ENCODE data around the gene SERPINA12. TPM values are rescaled to one million over a fixed set of nuclear protein-coding genes. Genes with fewer than 3 reads are reported as not detected.

SERPINA12 gene
- total RNA-seq, 1 experiment from 2014 or later = not detected

DNA sequence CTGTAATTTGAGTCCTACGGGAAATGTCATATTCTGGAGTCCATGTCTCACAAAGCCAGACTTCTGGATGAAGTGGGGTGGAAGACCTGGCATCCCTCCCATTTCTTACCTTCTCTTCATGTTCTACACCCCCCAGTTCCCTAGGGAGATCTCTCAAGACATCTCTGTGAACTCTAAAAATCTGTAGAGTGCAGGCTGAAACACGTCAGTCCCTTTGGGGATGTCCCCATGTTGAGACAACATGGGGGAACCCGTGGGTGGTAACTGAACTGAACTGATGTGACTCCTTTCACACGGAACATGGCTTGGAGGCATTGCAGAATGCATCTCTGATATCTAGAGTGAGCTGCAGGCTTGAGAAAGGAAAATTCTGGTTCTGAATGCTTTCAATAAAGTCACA lies 15.2 kb downstream of the SERPINA12 start:
- ATAC-seq (no peak), DNase-seq (ENCODE audit: low read depth, low spot score) (no peak)
- no peaks in the 10 kb centered on the region for H3K79me2 ChIP-seq (ENCODE audit: insufficient read depth, low read length)
- H3K36me3 ChIP-seq (ENCODE audit: control insufficient read depth in 1 of 2, insufficient read depth in 2 of 2, low read length in 2 of 2) = no peaks in the 10 kb centered on the region
- intact Hi-C loops (cut with micrococcal nuclease) = no loop called here
- H3K9me3 ChIP-seq (ENCODE audit: control insufficient read depth in 1 of 2, insufficient read depth in 1 of 2, low read depth in 1 of 2, low read length in 2 of 2) = no peaks in the 10 kb centered on the region
- CTCF ChIA-PET = interaction anchor here (1.3 to 1.7 kb wide), 2 partner anchors 8 to 55 kb away, joined by 3 to 4 read pairs; no protein-coding TSS in a partner anchor
- H2AFZ ChIP-seq (ENCODE audit: low read depth, low read length, poor library complexity, severe bottlenecking) = no peak overlapping the region
- POLR2A ChIA-PET = no interaction called here
- no peaks in the 10 kb centered on the region for H3K9me2 ChIP-seq (ENCODE audit: insufficient read depth)
- TF ChIP-seq CTCF (IDR thresholded peaks at IDR 0.05 in 2 of 3, conservative IDR thresholded peaks at IDR 0.05 in 1 of 3; ENCODE audit: borderline replicate concordance in 1 of 3, insufficient read depth in 1 of 3, low read depth in 2 of 3, low read length in 2 of 3) = no peak
- TF ChIP-seq SIN3A (IDR thresholded peaks at IDR 0.05; ENCODE audit: low read depth) = no peak
- no peak for TF ChIP-seq YY1 (IDR thresholded peaks at IDR 0.05; ENCODE audit: extremely low read depth, insufficient replicate concordance, low read depth, low read length)
- TF ChIP-seq MAX (IDR thresholded peaks at IDR 0.05) = no peak
- no peak for TF ChIP-seq ZNF274 (IDR thresholded peaks at IDR 0.05; ENCODE audit: low read depth, low read length)
- TF ChIP-seq SP1 (IDR thresholded peaks at IDR 0.05; ENCODE audit: low read depth) = no peak
- no peak for TF ChIP-seq RAD21 (IDR thresholded peaks at IDR 0.05; ENCODE audit: low read depth)
- TF ChIP-seq EGR1 (IDR thresholded peaks at IDR 0.05; ENCODE audit: low read depth) = no peak
- no peak for TF ChIP-seq CBX3 (IDR thresholded peaks at IDR 0.05; ENCODE audit: low read depth)
- no peak for TF ChIP-seq ZBTB33 (IDR thresholded peaks at IDR 0.05; ENCODE audit: extremely low read depth, insufficient replicate concordance, low read length)
- TF ChIP-seq POLR2A (IDR thresholded peaks at IDR 0.05; ENCODE audit: borderline replicate concordance, extremely low read depth, insufficient read depth, insufficient read length) = no peak
- TF ChIP-seq, protein P1, sequence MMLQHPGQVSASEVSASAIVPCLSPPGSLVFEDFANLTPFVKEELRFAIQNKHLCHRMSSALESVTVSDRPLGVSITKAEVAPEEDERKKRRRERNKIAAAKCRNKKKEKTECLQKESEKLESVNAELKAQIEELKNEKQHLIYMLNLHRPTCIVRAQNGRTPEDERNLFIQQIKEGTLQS (IDR thresholded peaks at IDR 0.05) = no peak
- no peak for TF ChIP-seq TCF7L2 (IDR thresholded peaks at IDR 0.05; ENCODE audit: borderline replicate concordance, extremely low read depth, insufficient read depth, insufficient read length)
- TF ChIP-seq SRF (IDR thresholded peaks at IDR 0.05; ENCODE audit: low read depth) = no peak
- TF ChIP-seq JUND (IDR thresholded peaks at IDR 0.05) = no peak
- H3K4me1 ChIP-seq (ENCODE audit: control insufficient read depth in 1 of 2, insufficient read depth in 2 of 2, low read length in 2 of 2) = no peaks in the 10 kb centered on the region
- H3K4me2 ChIP-seq (ENCODE audit: low read length) = no peak overlapping the region
- no peaks in the 10 kb centered on the region for H4K20me1 ChIP-seq (ENCODE audit: insufficient read depth)
- RAD21 ChIA-PET (ENCODE audit: low non-redundant PET in 1 of 2, low total read pairs in 2 of 2, uncharacterized antibody in 2 of 2, unreplicated experiment in 2 of 2) = no interaction called here
- BruUV-seq (replicated peaks) = no TSS peak
- H3K9ac ChIP-seq (ENCODE audit: low read length) = no peak overlapping the region
- peaks cover 49% of the 10 kb centered on the region; the same call in 1 of the 2 replicates for H3K27me3 ChIP-seq (ENCODE audit: insufficient read depth, low read length)
- no peak overlapping the region for H3K4me3 ChIP-seq (replicated peaks in 1 of 2; ENCODE audit: low read depth in 1 of 2, low read length in 2 of 2)
- H3K27ac ChIP-seq (ENCODE audit: low read depth, low read length) = no peak overlapping the region

Data from HCT116 (cell line).